IPS DF 4.7 (cell line): ENCODE measurements around the gene GPR55.

Source experiments
- DNase-seq: peaks from one replicate; pipeline ENCODE4 v3.0.0-alpha.2; 2013; ENCODE audit warnings: low spot score; ENCODE audit errors: extremely low read depth

Gene GPR55

GRCh38 chr2:230934231-230935129 lies 9.4 kb upstream of the GPR55 start:
- no peak for DNase-seq

GRCh38 chr2:230933521-230934180 lies 8.6 kb upstream of the GPR55 start:
- DNase-seq, result no peak

GRCh38 chr2:230932556-230933511 lies 7.8 kb upstream of the GPR55 start:
- DNase-seq, result no peak

- no peak for DNase-seq
Observed at GRCh38 chr2:230931556-230932231, 6.7 kb upstream of the GPR55 start.

- DNase-seq, result no peak
Observed at GRCh38 chr2:230930928-230931555, 6.0 kb upstream of the GPR55 start.

GRCh38 chr2:230930149-230930780 lies 5.2 kb upstream of the GPR55 start:
- no peak for DNase-seq

- DNase-seq, result no peak
Observed at GRCh38 chr2:230929381-230930148, 4.5 kb upstream of the GPR55 start.

- DNase-seq, result no peak
Observed at GRCh38 chr2:230928701-230929380, 3.8 kb upstream of the GPR55 start.

- no peak for DNase-seq
Observed at GRCh38 chr2:230927711-230928341, 2.8 kb upstream of the GPR55 start.

- no peak for DNase-seq
Observed at GRCh38 chr2:230925879-230926765, 1.1 kb upstream of the GPR55 start.

- DNase-seq, result no peak
Observed at GRCh38 chr2:230925443-230925878, 419 bp upstream of the GPR55 start.

- no peak for DNase-seq
Observed at GRCh38 chr2:230924092-230924469, 961 bp downstream of the GPR55 start.

- no peak for DNase-seq
Observed at GRCh38 chr2:230922951-230923717, 1.9 kb downstream of the GPR55 start.

- DNase-seq, result no peak
Observed at GRCh38 chr2:230921806-230922595, 3.0 kb downstream of the GPR55 start.

GRCh38 chr2:230920167-230920566 lies 4.9 kb downstream of the GPR55 start:
- DNase-seq, result no peak

GRCh38 chr2:230919681-230920080 lies 5.4 kb downstream of the GPR55 start:
- DNase-seq, result no peak
